Measurements from ENCODE around the gene TBXA2R.

The TBXA2R gene

GRCh38 chr19:3595521-3596061 is 11.1 kb downstream of the TBXA2R start:
- TF ChIP-seq EZH2phosphoT487 (IDR thresholded peaks at IDR 0.05; ENCODE audit: low read length): no peak
- no peak for TF ChIP-seq CTCF (IDR thresholded peaks at IDR 0.05; ENCODE audit: low read length)
- TF ChIP-seq EZH2 (optimal IDR thresholded peaks at IDR 0.05; ENCODE audit: low read depth, low read length): no peak
- DNase-seq: no peak
- Histone ChIP-seq H3K27ac (ENCODE audit: low read length) (no peak overlapping the region), H3F3A (ENCODE audit: insufficient read depth, low read length) (no peaks in the 10 kb centered on the region), H3K79me2 (ENCODE audit: low read length) (no peaks in the 10 kb centered on the region), H3K27me3 (replicated peaks; ENCODE audit: insufficient read depth, low read length) (peaks cover 65% of the 10 kb centered on the region), H3K9me3 (replicated peaks; ENCODE audit: insufficient read depth, low read length) (no peaks in the 10 kb centered on the region), H3K4me3 (ENCODE audit: low read length) (no peak overlapping the region), H3K4me1 (ENCODE audit: low read length) (no peaks in the 10 kb centered on the region), H3K9ac (ENCODE audit: low read length) (no peak overlapping the region), H2AFZ (ENCODE audit: low read length) (no peak overlapping the region), H3K4me2 (ENCODE audit: low read depth, low read length) (no peak overlapping the region), H3K9me2 (replicated peaks; ENCODE audit: insufficient read depth, low read length) (no peaks in the 10 kb centered on the region), H4K20me1 (ENCODE audit: insufficient read depth, low read length) (no peaks in the 10 kb centered on the region), H3K36me3 (replicated peaks; ENCODE audit: insufficient read depth, low read length) (no peaks in the 10 kb centered on the region)

DNA sequence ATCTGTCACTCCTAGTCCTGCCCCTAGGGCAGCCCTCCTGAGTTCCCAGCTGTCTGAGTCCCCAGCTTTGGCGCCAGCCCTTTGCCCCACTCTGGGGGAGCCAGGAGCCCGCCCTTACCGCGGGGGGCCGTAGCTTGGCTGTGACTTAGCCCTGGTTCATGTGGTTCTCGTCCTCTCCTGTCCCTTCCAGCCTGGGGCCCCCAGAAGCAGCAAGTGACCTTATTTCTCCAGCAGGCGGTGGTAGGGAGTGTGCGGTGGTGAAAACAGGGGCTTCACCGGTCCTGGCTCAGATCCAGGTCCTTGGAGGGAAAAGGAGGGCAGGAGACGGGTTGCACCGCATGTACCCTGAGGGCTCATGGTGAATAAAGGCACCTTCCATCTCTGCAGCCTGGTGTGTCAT is 13.5 kb downstream of the TBXA2R start:
- Histone ChIP-seq H3F3A (ENCODE audit: insufficient read depth, low read length) (no peaks in the 10 kb centered on the region), H3K79me2 (ENCODE audit: low read length) (no peaks in the 10 kb centered on the region), H3K4me1 (ENCODE audit: low read length) (no peaks in the 10 kb centered on the region), H3K4me3 (ENCODE audit: low read length) (no peak overlapping the region), H3K9ac (ENCODE audit: low read length) (no peak overlapping the region), H3K4me2 (ENCODE audit: low read depth, low read length) (no peak overlapping the region), H3K36me3 (replicated peaks; ENCODE audit: insufficient read depth, low read length) (no peaks in the 10 kb centered on the region), H3K9me2 (replicated peaks; ENCODE audit: insufficient read depth, low read length) (no peaks in the 10 kb centered on the region), H3K27ac (ENCODE audit: low read length) (no peak overlapping the region), H2AFZ (ENCODE audit: low read length) (no peak overlapping the region), H3K27me3 (replicated peaks; ENCODE audit: insufficient read depth, low read length) (peaks cover 84% of the 10 kb centered on the region), H3K9me3 (replicated peaks; ENCODE audit: insufficient read depth, low read length) (no peaks in the 10 kb centered on the region), H4K20me1 (ENCODE audit: insufficient read depth, low read length) (no peaks in the 10 kb centered on the region)
- TF ChIP-seq EZH2phosphoT487 (IDR thresholded peaks at IDR 0.05; ENCODE audit: low read length) (no peak), CTCF (IDR thresholded peaks at IDR 0.05; ENCODE audit: low read length) (peak; percentile 23), EZH2 (optimal IDR thresholded peaks at IDR 0.05; ENCODE audit: low read depth, low read length) (no peak)
- no peak for DNase-seq

DNA sequence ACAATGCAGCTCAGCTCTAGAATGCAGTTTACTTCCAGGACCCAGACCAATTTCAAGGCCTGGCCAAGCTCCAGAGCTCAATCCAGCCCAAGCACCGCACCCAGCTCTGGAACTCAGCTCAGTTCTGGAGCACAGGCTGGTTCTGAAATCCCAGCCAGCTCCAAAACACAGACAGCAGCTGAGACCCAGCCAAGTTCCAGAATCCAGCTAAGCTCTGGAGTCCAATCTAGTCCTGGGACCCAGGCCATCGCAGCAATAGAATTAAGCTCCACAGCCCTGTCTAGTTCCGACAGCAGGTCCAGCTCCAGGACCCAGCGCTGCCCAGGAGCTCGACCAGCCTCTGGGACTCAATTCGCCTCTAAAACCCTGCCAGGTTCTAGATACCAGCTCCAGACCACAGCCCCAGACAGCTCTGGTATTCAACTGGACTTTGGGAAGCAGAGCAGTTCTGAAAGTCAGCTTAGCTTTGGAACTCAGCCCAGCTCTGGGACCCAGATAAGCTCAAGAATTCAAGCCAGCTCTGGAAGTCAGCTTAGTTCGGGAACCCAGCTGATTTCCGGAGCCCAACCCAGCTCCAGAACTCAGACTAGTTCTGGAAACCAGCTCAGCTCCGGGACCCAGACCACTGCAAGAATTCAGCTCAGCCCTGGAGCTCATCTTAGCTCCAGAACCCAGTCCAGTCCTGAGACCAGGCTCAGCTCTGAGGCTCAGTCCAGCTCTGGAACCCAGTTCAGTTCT is 14.6 kb downstream of the TBXA2R start:
- Histone ChIP-seq H3K27ac (ENCODE audit: low read length) (no peak overlapping the region), H3K79me2 (ENCODE audit: low read length) (no peaks in the 10 kb centered on the region), H3K4me2 (ENCODE audit: low read depth, low read length) (no peak overlapping the region), H3K9me2 (replicated peaks; ENCODE audit: insufficient read depth, low read length) (no peaks in the 10 kb centered on the region), H2AFZ (ENCODE audit: low read length) (no peak overlapping the region), H3K9ac (ENCODE audit: low read length) (no peak overlapping the region), H3K4me3 (ENCODE audit: low read length) (no peak overlapping the region), H3K4me1 (ENCODE audit: low read length) (no peaks in the 10 kb centered on the region), H3K36me3 (replicated peaks; ENCODE audit: insufficient read depth, low read length) (no peaks in the 10 kb centered on the region), H3F3A (ENCODE audit: insufficient read depth, low read length) (no peaks in the 10 kb centered on the region), H4K20me1 (ENCODE audit: insufficient read depth, low read length) (no peaks in the 10 kb centered on the region), H3K9me3 (replicated peaks; ENCODE audit: insufficient read depth, low read length) (no peaks in the 10 kb centered on the region), H3K27me3 (replicated peaks; ENCODE audit: insufficient read depth, low read length) (peaks cover 86% of the 10 kb centered on the region)
- no peak for DNase-seq
- TF ChIP-seq CTCF (IDR thresholded peaks at IDR 0.05; ENCODE audit: low read length) (no peak), EZH2phosphoT487 (IDR thresholded peaks at IDR 0.05; ENCODE audit: low read length) (no peak), EZH2 (optimal IDR thresholded peaks at IDR 0.05; ENCODE audit: low read depth, low read length) (no peak)
